Fibroblast of mammary gland (primary cell): ENCODE measurements around the gene TSPAN13.

Experiments
- DNase-seq: peaks from one replicate; pipeline ENCODE4 v3.0.0-alpha.2; 2010; ENCODE audit warnings: low read depth
- H3K4me3 ChIP-seq: 2 replicates; pipeline ENCODE4 v1.5.1; 2011; ENCODE audit warnings: low read depth, mild to moderate bottlenecking, low read length, moderate library complexity; ENCODE audit not compliant: control insufficient read depth
- TF ChIP-seq, protein P1 (sequence below): conservative IDR thresholded peaks from 2 replicates; pipeline ENCODE4 v1.5.1; 2011; ENCODE audit warnings: low read depth, low read length, inconsistent platforms; ENCODE audit not compliant: control insufficient read depth, insufficient read depth

Gene TSPAN13

GRCh38 chr7:16718111-16718656 is 35.4 kb upstream of the TSPAN13 start:
- DNase-seq, result no peak
- H3K4me3 ChIP-seq, result no peak overlapping the region
- TF ChIP-seq, protein P1, sequence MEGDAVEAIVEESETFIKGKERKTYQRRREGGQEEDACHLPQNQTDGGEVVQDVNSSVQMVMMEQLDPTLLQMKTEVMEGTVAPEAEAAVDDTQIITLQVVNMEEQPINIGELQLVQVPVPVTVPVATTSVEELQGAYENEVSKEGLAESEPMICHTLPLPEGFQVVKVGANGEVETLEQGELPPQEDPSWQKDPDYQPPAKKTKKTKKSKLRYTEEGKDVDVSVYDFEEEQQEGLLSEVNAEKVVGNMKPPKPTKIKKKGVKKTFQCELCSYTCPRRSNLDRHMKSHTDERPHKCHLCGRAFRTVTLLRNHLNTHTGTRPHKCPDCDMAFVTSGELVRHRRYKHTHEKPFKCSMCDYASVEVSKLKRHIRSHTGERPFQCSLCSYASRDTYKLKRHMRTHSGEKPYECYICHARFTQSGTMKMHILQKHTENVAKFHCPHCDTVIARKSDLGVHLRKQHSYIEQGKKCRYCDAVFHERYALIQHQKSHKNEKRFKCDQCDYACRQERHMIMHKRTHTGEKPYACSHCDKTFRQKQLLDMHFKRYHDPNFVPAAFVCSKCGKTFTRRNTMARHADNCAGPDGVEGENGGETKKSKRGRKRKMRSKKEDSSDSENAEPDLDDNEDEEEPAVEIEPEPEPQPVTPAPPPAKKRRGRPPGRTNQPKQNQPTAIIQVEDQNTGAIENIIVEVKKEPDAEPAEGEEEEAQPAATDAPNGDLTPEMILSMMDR, result no peak

- no peak overlapping the region for H3K4me3 ChIP-seq
- peak; percentile 29 for DNase-seq
- TF ChIP-seq, protein P1, result no peak
Measured at GRCh38 chr7:16719699-16720098, 33.9 kb upstream of the TSPAN13 start.

DNA sequence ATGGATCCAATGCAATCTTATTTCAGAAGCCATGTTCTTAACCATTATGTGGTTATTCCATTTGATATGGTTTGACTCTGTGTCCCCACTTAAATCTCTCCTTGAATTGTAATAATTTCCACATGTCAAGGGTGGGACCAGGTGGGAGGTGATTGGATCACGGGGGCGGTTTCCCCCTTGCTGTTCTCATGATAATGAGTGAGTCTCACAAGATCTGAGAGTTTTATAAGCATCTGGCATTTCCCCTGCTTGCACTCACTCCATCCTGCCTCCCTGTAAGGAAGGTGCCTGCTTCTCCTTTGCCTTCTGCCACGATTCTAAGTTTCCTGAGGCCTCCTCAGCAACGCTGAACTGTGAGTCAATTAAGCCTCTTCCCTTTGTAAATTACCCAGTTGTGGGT is 32.0 kb upstream of the TSPAN13 start:
- H3K4me3 ChIP-seq, result no peak overlapping the region
- no peak for DNase-seq
- TF ChIP-seq, protein P1, result no peak

GRCh38 chr7:16724344-16724743 is 29.2 kb upstream of the TSPAN13 start:
- TF ChIP-seq, protein P1, result no peak
- no peak for DNase-seq

GRCh38 chr7:16726189-16726588 is 27.4 kb upstream of the TSPAN13 start:
- no peak for DNase-seq
- TF ChIP-seq, protein P1, result no peak

More at GRCh38 chr7:16724344-16724743, 29.2 kb upstream of the TSPAN13 start:
- H3K4me3 ChIP-seq, result no peak overlapping the region

GRCh38 chr7:16727736-16728135 is 25.8 kb upstream of the TSPAN13 start:
- no peak for DNase-seq
- TF ChIP-seq, protein P1, result no peak

More at GRCh38 chr7:16726189-16726588, 27.4 kb upstream of the TSPAN13 start:
- H3K4me3 ChIP-seq, result no peak overlapping the region

GRCh38 chr7:16728811-16729210 is 24.7 kb upstream of the TSPAN13 start:
- TF ChIP-seq, protein P1, result no peak
- no peak for DNase-seq

More at GRCh38 chr7:16727736-16728135, 25.8 kb upstream of the TSPAN13 start:
- H3K4me3 ChIP-seq, result no peak overlapping the region

More at GRCh38 chr7:16728811-16729210, 24.7 kb upstream of the TSPAN13 start:
- no peak overlapping the region for H3K4me3 ChIP-seq
